Measurements from ENCODE around the gene NCS1.
A peak's percentile ranks its signal among the peaks of the same experiment; 100 is the strongest.

Gene NCS1

GRCh38 chr9:130172161-130172857 lies at the start of gene NCS1:
NCS1 (plus strand) TSS chr9:130172404; CDS start chr9:130172664, 260 bp downstream.
- DNase-seq = no peak

- DNase-seq = no peak
Measured at GRCh38 chr9:130122456-130122855, 49.7 kb upstream of the NCS1 start.

- no peak for DNase-seq
Measured at GRCh38 chr9:130124085-130124860, 47.9 kb upstream of the NCS1 start.

GRCh38 chr9:130126721-130127433 lies 45.3 kb upstream of the NCS1 start:
- no peak for DNase-seq

GRCh38 chr9:130128251-130128650 lies 44.0 kb upstream of the NCS1 start:
- DNase-seq = no peak

- no peak for DNase-seq
Measured at GRCh38 chr9:130128733-130129431, 43.3 kb upstream of the NCS1 start.

- no peak for DNase-seq
Measured at GRCh38 chr9:130129432-130130061, 42.7 kb upstream of the NCS1 start.

GRCh38 chr9:130132746-130133145 lies 39.5 kb upstream of the NCS1 start:
- no peak for DNase-seq

- no peak for DNase-seq
Measured at GRCh38 chr9:130137081-130137640, 35.0 kb upstream of the NCS1 start.

GRCh38 chr9:130137641-130138081 lies 34.5 kb upstream of the NCS1 start:
- no peak for DNase-seq

GRCh38 chr9:130138171-130138653 lies 34.0 kb upstream of the NCS1 start:
- DNase-seq = no peak

- no peak for DNase-seq
Measured at GRCh38 chr9:130138791-130139190, 33.4 kb upstream of the NCS1 start.

- DNase-seq = peak; percentile 31
Measured at GRCh38 chr9:130139251-130139650, 33.0 kb upstream of the NCS1 start.

GRCh38 chr9:130140706-130141105 lies 31.5 kb upstream of the NCS1 start:
- no peak for DNase-seq

- DNase-seq = no peak
Measured at GRCh38 chr9:130142056-130142455, 30.1 kb upstream of the NCS1 start.

GRCh38 chr9:130142641-130143040 lies 29.6 kb upstream of the NCS1 start:
- no peak for DNase-seq

GRCh38 chr9:130143279-130143893 lies 28.8 kb upstream of the NCS1 start:
- no peak for DNase-seq

GRCh38 chr9:130143958-130144366 lies 28.2 kb upstream of the NCS1 start:
- no peak for DNase-seq

- DNase-seq = no peak
Measured at GRCh38 chr9:130144703-130145102, 27.5 kb upstream of the NCS1 start.

GRCh38 chr9:130145658-130146057 lies 26.5 kb upstream of the NCS1 start:
- no peak for DNase-seq

- DNase-seq = no peak
Measured at GRCh38 chr9:130147198-130147597, 25.0 kb upstream of the NCS1 start.

- DNase-seq = no peak
Measured at GRCh38 chr9:130147910-130148309, 24.3 kb upstream of the NCS1 start.
